ENCODE measurements around the gene ZNRF2. TPM values are rescaled to one million over a fixed set of nuclear protein-coding genes. Genes with fewer than 3 reads are reported as not detected.

Gene ZNRF2
- total RNA-seq, 1 experiment from 2014 or later, result 9.8 TPM

DNA sequence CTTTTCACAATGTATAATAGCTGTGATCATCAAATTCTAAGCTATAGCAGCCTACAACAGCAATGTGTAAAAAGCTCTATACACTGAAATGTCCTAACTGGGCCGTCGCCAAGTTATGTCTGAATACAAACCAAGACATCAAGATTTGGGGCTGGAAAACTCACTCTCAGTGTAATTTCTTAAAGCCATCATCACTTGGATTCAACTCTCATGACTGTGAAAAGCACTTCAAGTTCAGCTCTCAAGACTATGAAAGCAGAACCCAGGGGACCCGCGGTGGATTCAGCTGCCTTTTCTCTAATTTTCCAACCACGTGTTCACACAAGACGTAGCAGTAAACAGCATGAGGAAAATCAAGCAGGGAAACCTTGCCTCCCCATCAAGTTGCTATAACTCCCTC, 15.8 kb upstream of the ZNRF2 start:
- CTCF ChIA-PET, result interaction anchor here (1.2 to 1.3 kb wide), 2 partner anchors 104 to 296 kb away, joined by 3 to 4 read pairs; no protein-coding TSS in a partner anchor
- no TSS peak for BruUV-seq (replicated peaks)
- intact Hi-C loops (cut with micrococcal nuclease), result no loop called here

DNA sequence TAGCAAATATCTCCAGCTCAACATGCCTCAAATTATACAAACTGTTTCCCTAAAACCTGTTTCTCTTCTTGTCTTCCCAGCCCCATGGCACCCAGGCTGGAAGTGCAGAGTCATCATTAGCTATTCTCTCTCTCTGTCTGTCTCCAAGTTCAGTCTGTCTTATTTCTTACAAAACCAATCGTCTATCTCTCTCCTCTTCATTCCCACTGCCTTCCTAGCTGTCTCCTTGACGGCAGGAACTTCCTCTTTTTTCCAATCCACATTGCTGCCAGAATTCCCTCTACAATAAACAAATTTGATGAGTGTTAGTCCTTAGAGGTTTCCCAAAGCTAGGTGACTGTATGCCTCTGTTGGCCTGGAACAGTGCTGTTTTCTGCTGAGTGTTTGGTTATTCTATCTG, 14.9 kb upstream of the ZNRF2 start:
- DNase-seq (ENCODE audit: unreplicated experiment), result no peak
- no peaks in the 10 kb centered on the region for H3K4me1 Mint-ChIP-seq (ENCODE audit: insufficient read depth, unreplicated experiment)
- peaks cover 5% of the 10 kb centered on the region for H3K36me3 Mint-ChIP-seq (ENCODE audit: insufficient read depth, unreplicated experiment)
- POLR2A ChIA-PET, result no interaction called here
- H3K9me3 Mint-ChIP-seq (ENCODE audit: unreplicated experiment), result no peaks in the 10 kb centered on the region
- intact Hi-C loops (cut with micrococcal nuclease), result no loop called here
- TF ChIP-seq, protein P1, sequence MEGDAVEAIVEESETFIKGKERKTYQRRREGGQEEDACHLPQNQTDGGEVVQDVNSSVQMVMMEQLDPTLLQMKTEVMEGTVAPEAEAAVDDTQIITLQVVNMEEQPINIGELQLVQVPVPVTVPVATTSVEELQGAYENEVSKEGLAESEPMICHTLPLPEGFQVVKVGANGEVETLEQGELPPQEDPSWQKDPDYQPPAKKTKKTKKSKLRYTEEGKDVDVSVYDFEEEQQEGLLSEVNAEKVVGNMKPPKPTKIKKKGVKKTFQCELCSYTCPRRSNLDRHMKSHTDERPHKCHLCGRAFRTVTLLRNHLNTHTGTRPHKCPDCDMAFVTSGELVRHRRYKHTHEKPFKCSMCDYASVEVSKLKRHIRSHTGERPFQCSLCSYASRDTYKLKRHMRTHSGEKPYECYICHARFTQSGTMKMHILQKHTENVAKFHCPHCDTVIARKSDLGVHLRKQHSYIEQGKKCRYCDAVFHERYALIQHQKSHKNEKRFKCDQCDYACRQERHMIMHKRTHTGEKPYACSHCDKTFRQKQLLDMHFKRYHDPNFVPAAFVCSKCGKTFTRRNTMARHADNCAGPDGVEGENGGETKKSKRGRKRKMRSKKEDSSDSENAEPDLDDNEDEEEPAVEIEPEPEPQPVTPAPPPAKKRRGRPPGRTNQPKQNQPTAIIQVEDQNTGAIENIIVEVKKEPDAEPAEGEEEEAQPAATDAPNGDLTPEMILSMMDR (IDR thresholded peaks at IDR 0.05; ENCODE audit: unreplicated experiment), result no peak
- CTCF ChIA-PET, result interaction anchor here (0.6 to 1.3 kb wide), 4 partner anchors 9 to 295 kb away, joined by 3 to 5 read pairs (median 4); no protein-coding TSS in a partner anchor
- H3K27me3 Mint-ChIP-seq (ENCODE audit: insufficient read depth, unreplicated experiment), result no peaks in the 10 kb centered on the region
- no peak overlapping the region for H3K27ac Mint-ChIP-seq (ENCODE audit: low read depth, unreplicated experiment)
- no peak overlapping the region for H3K4me3 Mint-ChIP-seq (ENCODE audit: unreplicated experiment)
- BruUV-seq (replicated peaks), result no TSS peak

More for the DNA sequence above, 15.8 kb upstream of the ZNRF2 start:
- Mint-ChIP-seq H3K4me1 (ENCODE audit: insufficient read depth, unreplicated experiment) (no peaks in the 10 kb centered on the region), H3K36me3 (ENCODE audit: insufficient read depth, unreplicated experiment) (peaks cover 5% of the 10 kb centered on the region), H3K9me3 (ENCODE audit: unreplicated experiment) (no peaks in the 10 kb centered on the region), H3K4me3 (ENCODE audit: unreplicated experiment) (no peak overlapping the region), H3K27ac (ENCODE audit: low read depth, unreplicated experiment) (no peak overlapping the region), H3K27me3 (ENCODE audit: insufficient read depth, unreplicated experiment) (no peaks in the 10 kb centered on the region)
- POLR2A ChIA-PET, result interaction anchor here (1.0 to 1.2 kb wide), 2 partner anchors 27 to 139 kb away, joined by 3 to 6 read pairs; no protein-coding TSS in a partner anchor
- TF ChIP-seq, protein P1 (IDR thresholded peaks at IDR 0.05; ENCODE audit: unreplicated experiment), result no peak
- no peak for DNase-seq (ENCODE audit: unreplicated experiment)

- Mint-ChIP-seq H3K4me3 (ENCODE audit: unreplicated experiment) (no peak overlapping the region), H3K9me3 (ENCODE audit: unreplicated experiment) (no peaks in the 10 kb centered on the region), H3K27ac (ENCODE audit: low read depth, unreplicated experiment) (no peak overlapping the region), H3K27me3 (ENCODE audit: insufficient read depth, unreplicated experiment) (no peaks in the 10 kb centered on the region), H3K4me1 (ENCODE audit: insufficient read depth, unreplicated experiment) (no peaks in the 10 kb centered on the region), H3K36me3 (ENCODE audit: insufficient read depth, unreplicated experiment) (peaks cover 5% of the 10 kb centered on the region)
- CTCF ChIA-PET, result interaction anchor here (0.6 to 2.1 kb wide), 2 partner anchors 142 to 1400 kb away, joined by 4 to 6 read pairs; no protein-coding TSS in a partner anchor
- TF ChIP-seq, protein P1 (IDR thresholded peaks at IDR 0.05; ENCODE audit: unreplicated experiment), result no peak
- POLR2A ChIA-PET, result interaction anchor here (1.5 kb wide), 1 partner anchor 136 kb away, joined by 3 read pairs; no protein-coding TSS in a partner anchor
- intact Hi-C loops (cut with micrococcal nuclease), result no loop called here
- no peak for DNase-seq (ENCODE audit: unreplicated experiment)
- BruUV-seq (replicated peaks), result no TSS peak
Measured at GRCh38 chr7:30270921-30271320, 13.5 kb upstream of the ZNRF2 start.

DNA sequence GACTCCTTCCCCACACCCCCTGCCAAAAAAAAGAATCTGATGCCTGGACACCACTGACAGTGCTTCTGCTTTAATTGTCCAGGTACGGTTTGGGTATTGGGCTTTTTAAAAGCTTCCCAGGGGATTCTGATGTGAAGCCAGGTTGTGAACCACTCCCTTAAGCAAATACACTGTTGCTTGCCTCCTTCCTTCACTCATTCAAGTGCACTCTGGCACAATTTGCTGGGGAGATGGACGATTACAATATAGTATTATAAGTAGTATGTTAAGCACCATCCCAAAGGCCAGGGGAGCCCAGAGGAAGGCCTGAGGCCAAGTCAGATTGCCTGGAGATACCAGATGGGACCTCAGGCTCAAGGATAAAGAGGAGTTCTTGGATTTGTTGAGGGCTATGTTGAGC, 12.3 kb upstream of the ZNRF2 start:
- BruUV-seq (replicated peaks), result no TSS peak
- Mint-ChIP-seq H3K27ac (ENCODE audit: low read depth, unreplicated experiment) (no peak overlapping the region), H3K9me3 (ENCODE audit: unreplicated experiment) (no peaks in the 10 kb centered on the region), H3K4me3 (ENCODE audit: unreplicated experiment) (no peak overlapping the region), H3K4me1 (ENCODE audit: insufficient read depth, unreplicated experiment) (no peaks in the 10 kb centered on the region), H3K27me3 (ENCODE audit: insufficient read depth, unreplicated experiment) (no peaks in the 10 kb centered on the region), H3K36me3 (ENCODE audit: insufficient read depth, unreplicated experiment) (peaks cover 5% of the 10 kb centered on the region)
- POLR2A ChIA-PET, result interaction anchor here (1.5 kb wide), 1 partner anchor 135 kb away, joined by 3 read pairs; no protein-coding TSS in a partner anchor
- DNase-seq (ENCODE audit: unreplicated experiment), result no peak
- CTCF ChIA-PET, result interaction anchor here (0.6 to 1.1 kb wide), 4 partner anchors 128 to 211 kb away, joined by 3 to 4 read pairs (median 4); no protein-coding TSS in a partner anchor
- TF ChIP-seq, protein P1 (IDR thresholded peaks at IDR 0.05; ENCODE audit: unreplicated experiment), result no peak
- intact Hi-C loops (cut with micrococcal nuclease), result no loop called here
